Transverse colon (tissue), 4 donors: ENCODE measurements around the gene PPP1CA. TPM values are rescaled to one million over a fixed set of nuclear protein-coding genes. Genes with fewer than 3 reads are reported as not detected.

Experiments
- small RNA-seq, 4 donors: library from RNA; depleted of rRNA; stranded (forward); fragments of <200 nt; gene quantifications; one replicate each; pipeline ENCODE3, GENCODE V24; 2016
- total RNA-seq, 4 donors: library from RNA; depleted of rRNA; stranded (reverse); fragments of >200 nt; gene quantifications; one replicate each; pipeline ENCODE4 v1.1.0, GENCODE V29; 2016

The PPP1CA gene
- total RNA-seq, 4 donors from 2014 or later = 83.0 to 251 (median 163) TPM

Small RNA genes lying within 50 kb of the gene (small RNA-seq; reads per million reads assigned to genes)
- 0 reads per million in 4 donors for gene RN7SKP239
- 0 reads per million in 4 donors for gene RNU6-1238P

Other genes with a start within 250 kb of the PPP1CA start
- gene GRK2, start 135.4 kb downstream of the PPP1CA start, total RNA-seq = 100 to 1,000 TPM; 104 to 294 (median 160) TPM
- gene ANKRD13D, start 112.6 kb downstream of the PPP1CA start, total RNA-seq = 100 to 1,000 TPM in 1 of 4 donors, 10 to 100 TPM in 3; 19.7 to 194 (median 54.5) TPM
- gene SSH3, start 98.3 kb downstream of the PPP1CA start, total RNA-seq = 100 to 1,000 TPM in 2 of 4 donors, 10 to 100 TPM in 2; 73.0 to 174 (median 123) TPM
- gene POLD4, start 48.3 kb downstream of the PPP1CA start, total RNA-seq = 100 to 1,000 TPM; 261 to 372 (median 319) TPM
- 10 to 100 TPM in 1 of 4 donors, 1 to 10 TPM in 3; 1.8 to 46.4 (median 5.8) TPM for gene CLCF1, start 28.3 kb downstream of the PPP1CA start, total RNA-seq
- gene RAD9A, start 9.9 kb downstream of the PPP1CA start, total RNA-seq = 100 to 1,000 TPM in 2 of 4 donors, 10 to 100 TPM in 2; 37.8 to 470 (median 95.3) TPM
- gene TBC1D10C, start 2.2 kb upstream of the PPP1CA start, total RNA-seq = 10 to 100 TPM in 2 of 4 donors, 1 to 10 TPM in 2; 1.2 to 17.2 (median 7.4) TPM
- gene CARNS1, start 13.8 kb upstream of the PPP1CA start, total RNA-seq = 1 to 10 TPM in 1 of 4 donors, under 1 TPM in 3; 0.27 to 4.4 (median 0.43) TPM
- gene RPS6KB2, start 26.6 kb upstream of the PPP1CA start, total RNA-seq = 100 to 1,000 TPM in 1 of 4 donors, 10 to 100 TPM in 3; 53.5 to 108 (median 75.9) TPM
- 10 to 100 TPM; 13.2 to 78.9 (median 53.9) TPM for gene PTPRCAP, start 35.8 kb upstream of the PPP1CA start, total RNA-seq
- 100 to 1,000 TPM in 3 of 4 donors, 10 to 100 TPM in 1; 72.6 to 204 (median 151) TPM for gene CORO1B, start 41.6 kb upstream of the PPP1CA start, total RNA-seq
- not detected for gene GPR152, start 50.9 kb upstream of the PPP1CA start, total RNA-seq
- gene CABP4, start 53.5 kb upstream of the PPP1CA start, total RNA-seq = 1 to 10 TPM in 2 of 4 donors, not detected in 2; 1.2 to 2.2 TPM
- gene TMEM134, start 67.4 kb upstream of the PPP1CA start, total RNA-seq = 100 to 1,000 TPM; 107 to 347 (median 115) TPM
- gene AIP, start 81.2 kb upstream of the PPP1CA start, total RNA-seq = 10 to 100 TPM; 32.9 to 71.5 (median 57.6) TPM
- gene PITPNM1, start 103.5 kb upstream of the PPP1CA start, total RNA-seq = 100 to 1,000 TPM in 1 of 4 donors, 10 to 100 TPM in 3; 23.5 to 451 (median 60.8) TPM
- 100 to 1,000 TPM in 1 of 4 donors, 10 to 100 TPM in 3; 49.4 to 140 (median 83.4) TPM for gene CDK2AP2, start 106.3 kb upstream of the PPP1CA start, total RNA-seq
- not detected for gene CABP2, start 121.6 kb upstream of the PPP1CA start, total RNA-seq
- gene GSTP1, start 182.0 kb upstream of the PPP1CA start, total RNA-seq = 100 to 1,000 TPM; 166 to 578 (median 537) TPM
- gene NDUFV1, start 205.1 kb upstream of the PPP1CA start, total RNA-seq = 100 to 1,000 TPM; 421 to 762 (median 554) TPM
- gene NUDT8, start 228.1 kb upstream of the PPP1CA start, total RNA-seq = 10 to 100 TPM; 21.3 to 68.5 (median 26.9) TPM
- gene TBX10, start 237.9 kb upstream of the PPP1CA start, total RNA-seq = 10 to 100 TPM in 2 of 4 donors, 1 to 10 TPM in 1, not detected in 1; 1.3 to 16.5 (median 15.0) TPM
- 10 to 100 TPM in 3 of 4 donors, 1 to 10 TPM in 1; 4.1 to 29.4 (median 11.8) TPM for gene ACY3, start 248.9 kb upstream of the PPP1CA start, total RNA-seq